Panc1 (cell line): ENCODE measurements around the gene ZDHHC18.

Experiments
- CTCF ChIP-seq: fragments of 450-650 bp; IDR thresholded peaks from 2 replicates; pipeline ENCODE4 v1.5.1; 2017; ENCODE audit warnings: mild to moderate bottlenecking
- POLR2AphosphoS5 ChIP-seq: IDR thresholded peaks from 2 replicates; pipeline ENCODE4 v1.6.1; 2012; ENCODE audit warnings: mild to moderate bottlenecking, low read depth, low read length, moderate library complexity
- REST ChIP-seq, 2 experiments: IDR thresholded peaks; 2 replicates each; pipeline ENCODE4 v1.6.1; 2011 to 2012; ENCODE audit warnings: low read depth in 2 of 2, control low read depth in 1 of 2, low read length in 1 of 2, mild to moderate bottlenecking in 1 of 2, moderate library complexity in 1 of 2; ENCODE audit not compliant: insufficient read depth in 1 of 2
- SIN3A ChIP-seq: IDR thresholded peaks from 2 replicates; pipeline ENCODE4 v1.6.1; 2012; ENCODE audit warnings: low read depth, mild to moderate bottlenecking, low read length, moderate library complexity, borderline replicate concordance; ENCODE audit not compliant: insufficient read depth
- TCF7L2 ChIP-seq: IDR thresholded peaks from 2 replicates; pipeline ENCODE4 v1.6.1; 2011; ENCODE audit warnings: mild to moderate bottlenecking, low read depth, low read length, inconsistent platforms

- TF ChIP-seq CTCF (no peak), POLR2AphosphoS5 (no peak), SIN3A (no peak), REST (IDR thresholded peaks at IDR 0.05; ENCODE audit: insufficient read depth in 1 of 2, low read depth in 2 of 2, low read length in 1 of 2) (no peak), TCF7L2 (no peak)
Measured at GRCh38 chr1:26897351-26897750, 70.9 kb downstream of the ZDHHC18 start.
